GM18951 (cell line): ENCODE results near the gene CCNL1.
A peak's percentile ranks its signal among the peaks of the same experiment; 100 is the strongest.
"Not testable (repeated sequence)": the region's sequence is repeated elsewhere in the genome, so short reads cannot be mapped to it uniquely, and the experiment has no call there.

Experiments
- POLR2A ChIP-seq: IDR thresholded peaks from 4 replicates; pipeline ENCODE4 v1.6.1; 2011; ENCODE audit warnings: mild to moderate bottlenecking; ENCODE audit not compliant: insufficient read length, insufficient read depth; ENCODE audit errors: extremely low read depth
- in situ Hi-C: fragments of 300-500 bp; cut with MboI; formaldehyde crosslinking; loops from one replicate; pipeline ENCODE4 v1.12.0; 2022; ENCODE audit warnings: low sequenced_read_pairs, mixed read lengths, inconsistent platforms; ENCODE audit not compliant: unreplicated experiment

Gene CCNL1

GRCh38 chr3:157107644-157108133 lies 52.3 kb downstream of the CCNL1 start:
- in situ Hi-C loops, result no loop called here

GRCh38 chr3:157107037-157107436 lies 52.9 kb downstream of the CCNL1 start:
- TF ChIP-seq POLR2A, result no peak

More at GRCh38 chr3:157107644-157108133, 52.3 kb downstream of the CCNL1 start:
- no peak for TF ChIP-seq POLR2A

GRCh38 chr3:157104928-157105652 lies 54.9 kb downstream of the CCNL1 start:
- in situ Hi-C loops, result no loop called here
- TF ChIP-seq POLR2A, result no peak

More at GRCh38 chr3:157107037-157107436, 52.9 kb downstream of the CCNL1 start:
- in situ Hi-C loops, result no loop called here

GRCh38 chr3:157104521-157104920 lies 55.4 kb downstream of the CCNL1 start:
- no peak for TF ChIP-seq POLR2A

GRCh38 chr3:157103860-157104259 lies 56.1 kb downstream of the CCNL1 start:
- no peak for TF ChIP-seq POLR2A
- in situ Hi-C loops, result no loop called here

More at GRCh38 chr3:157104521-157104920, 55.4 kb downstream of the CCNL1 start:
- in situ Hi-C loops, result no loop called here

GRCh38 chr3:157103280-157103679 lies 56.7 kb downstream of the CCNL1 start:
- in situ Hi-C loops, result no loop called here
- peak; percentile 28 for TF ChIP-seq POLR2A

- in situ Hi-C loops, result not testable (repeated sequence)
These were observed 57.4 kb downstream of the CCNL1 start for GRCh38 chr3:157102595-157102994.

GRCh38 chr3:157102098-157102497 lies 57.8 kb downstream of the CCNL1 start:
- no peak for TF ChIP-seq POLR2A
- in situ Hi-C loops, result no loop called here

GRCh38 chr3:157101486-157101885 lies 58.5 kb downstream of the CCNL1 start:
- no peak for TF ChIP-seq POLR2A
- in situ Hi-C loops, result no loop called here

GRCh38 chr3:157100608-157101396 lies 59.1 kb downstream of the CCNL1 start:
- no peak for TF ChIP-seq POLR2A
- in situ Hi-C loops, result no loop called here

GRCh38 chr3:157100096-157100477 lies 59.9 kb downstream of the CCNL1 start:
- no peak for TF ChIP-seq POLR2A
- in situ Hi-C loops, result no loop called here

GRCh38 chr3:157099326-157100095 lies 60.4 kb downstream of the CCNL1 start:
- in situ Hi-C loops, result loop anchor here (25.0 kb wide), 1 partner anchor 562 kb away; no protein-coding TSS in a partner anchor
- TF ChIP-seq POLR2A, result no peak

GRCh38 chr3:157098823-157099185 lies 61.1 kb downstream of the CCNL1 start:
- TF ChIP-seq POLR2A, result no peak
- in situ Hi-C loops, result loop anchor here (25.0 kb wide), 1 partner anchor 562 kb away; no protein-coding TSS in a partner anchor
